Stimulated activated CD8-positive, alpha-beta memory T cell treated with anti-CD3 and anti-CD28 coated beads, Interleukin-2, amount 100 ng/mL, for 1 hour (primary cell): ENCODE results near the gene CIAO2B.
"Not testable (repeated sequence)": the region's sequence is repeated elsewhere in the genome, so short reads cannot be mapped to it uniquely, and the experiment has no call there.

Experiments
- DNase-seq, 2 donors: peaks; one replicate each; pipeline ENCODE4 v3.0.0-alpha.2; 2020; ENCODE audit warnings: low read depth in 2 of 2

The CIAO2B gene

GRCh38 chr16:66903544-66904427 is 30.4 kb downstream of the CIAO2B start:
- DNase-seq: no peak

GRCh38 chr16:66902648-66903543 is 31.3 kb downstream of the CIAO2B start:
- no peak for DNase-seq

DNA sequence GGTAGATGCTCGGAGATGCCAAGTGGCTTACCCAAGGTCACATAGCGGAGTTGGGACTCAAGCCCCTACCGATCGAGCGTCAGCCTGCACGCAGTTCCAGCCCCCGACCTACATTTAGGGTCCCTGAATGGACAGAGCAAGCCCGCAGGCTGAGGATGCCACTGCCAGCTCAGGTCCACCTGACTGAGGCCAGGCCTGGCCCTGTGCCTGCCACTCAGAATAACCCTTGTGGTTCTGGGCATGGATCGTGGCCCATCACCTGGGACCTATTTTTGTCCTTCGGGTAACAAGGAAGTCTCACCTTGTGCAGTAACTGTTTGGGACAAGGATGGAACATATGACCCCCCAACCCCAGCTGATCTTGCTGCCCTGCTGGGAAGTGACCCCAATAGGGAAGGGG is 32.6 kb downstream of the CIAO2B start:
- no peak for DNase-seq

DNA sequence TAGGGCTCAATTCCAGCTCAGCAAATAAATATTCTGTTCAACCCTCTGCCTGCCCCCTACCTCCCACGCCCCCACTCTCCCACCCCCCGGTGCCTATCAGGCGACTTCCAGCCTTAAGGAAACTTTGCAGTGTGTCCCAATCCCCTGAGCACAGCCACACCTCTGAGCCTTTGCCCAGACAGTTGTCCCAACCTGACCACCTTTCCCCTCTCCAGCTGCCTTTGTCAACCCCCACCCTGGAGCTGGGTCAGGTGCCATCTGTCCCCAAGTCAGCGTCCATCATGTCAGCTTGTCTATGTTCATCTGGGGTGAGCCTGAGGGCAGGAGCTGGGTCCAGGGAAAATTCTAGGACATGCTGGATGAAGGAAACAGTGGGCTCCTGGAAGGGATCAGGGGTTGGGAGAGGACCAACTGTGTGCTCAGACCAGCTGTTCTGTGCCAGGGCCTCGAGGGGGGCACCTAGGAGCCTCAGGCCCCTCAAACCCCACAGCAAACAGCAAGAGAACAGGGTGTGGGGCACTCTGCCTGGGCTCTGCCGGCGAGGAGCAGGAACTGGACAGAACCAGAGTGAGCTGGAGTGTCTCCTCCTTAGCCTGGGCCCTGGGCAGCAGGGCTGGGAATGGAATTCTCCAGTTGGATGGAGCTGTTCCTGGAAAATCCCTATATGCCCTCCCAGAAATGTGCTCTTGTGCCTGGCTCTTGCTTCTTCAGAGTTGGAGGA is 33.3 kb downstream of the CIAO2B start:
- DNase-seq: no peak

GRCh38 chr16:66899945-66900710 is 34.1 kb downstream of the CIAO2B start:
- DNase-seq: no peak

- DNase-seq: no peak
Measured at GRCh38 chr16:66899310-66899944, 34.8 kb downstream of the CIAO2B start.

- no peak for DNase-seq
Measured at GRCh38 chr16:66898933-66899309, 35.3 kb downstream of the CIAO2B start.

DNA sequence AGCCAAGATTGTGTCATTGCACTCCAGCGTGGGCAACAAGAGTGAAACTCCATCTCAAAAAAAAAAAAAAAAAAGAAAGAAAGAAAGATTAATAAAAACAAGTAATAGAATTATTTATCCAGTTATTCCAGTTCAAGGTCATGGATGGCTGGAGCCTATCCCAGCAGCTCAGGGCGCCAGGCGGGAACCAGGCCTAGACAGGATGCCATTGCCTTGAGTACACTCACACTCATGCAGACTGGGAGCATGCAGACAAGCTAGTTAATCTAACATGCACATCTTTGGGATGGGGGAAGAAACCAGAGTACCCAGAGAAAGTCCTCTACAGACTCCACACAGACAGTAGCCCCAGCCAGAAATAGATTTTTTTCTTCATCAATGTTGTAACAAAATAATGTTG is 36.0 kb downstream of the CIAO2B start:
- no peak for DNase-seq

GRCh38 chr16:66896682-66897081 is 37.5 kb downstream of the CIAO2B start:
- DNase-seq: not testable (repeated sequence)

DNA sequence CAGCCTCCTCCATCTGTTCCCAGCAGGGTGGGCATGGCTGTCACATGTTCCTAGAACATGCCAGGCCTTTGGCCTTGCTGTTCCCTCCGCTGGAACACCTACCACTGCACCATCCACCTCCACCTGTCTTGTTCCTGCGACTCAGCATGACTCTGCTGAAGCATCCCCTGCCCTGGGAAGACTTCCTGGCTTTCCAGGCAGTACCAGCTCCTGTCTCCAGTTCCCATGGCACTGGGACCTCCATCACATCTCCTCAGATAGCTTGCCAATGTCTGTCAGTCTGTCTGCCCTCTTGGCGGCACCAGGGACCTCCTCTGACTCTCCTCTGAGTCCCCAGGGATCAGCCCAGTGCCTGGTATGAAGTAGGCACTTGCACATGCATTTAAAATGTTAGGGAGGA is 38.2 kb downstream of the CIAO2B start:
- no peak for DNase-seq

DNA sequence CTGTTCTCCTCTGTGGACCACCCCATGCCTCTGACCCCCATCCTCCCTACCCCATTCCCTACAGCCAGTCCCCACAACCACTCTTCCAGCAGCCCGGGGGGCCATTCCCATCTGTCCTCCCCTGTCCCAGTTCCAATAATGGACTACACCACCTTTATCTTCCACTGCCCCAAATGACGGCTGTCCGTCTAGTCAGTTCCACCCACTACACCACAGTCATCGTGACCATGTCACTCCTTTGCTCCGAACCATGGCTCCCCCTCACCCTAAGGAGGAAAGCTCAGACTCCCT is 38.6 kb downstream of the CIAO2B start:
- no peak for DNase-seq

DNA sequence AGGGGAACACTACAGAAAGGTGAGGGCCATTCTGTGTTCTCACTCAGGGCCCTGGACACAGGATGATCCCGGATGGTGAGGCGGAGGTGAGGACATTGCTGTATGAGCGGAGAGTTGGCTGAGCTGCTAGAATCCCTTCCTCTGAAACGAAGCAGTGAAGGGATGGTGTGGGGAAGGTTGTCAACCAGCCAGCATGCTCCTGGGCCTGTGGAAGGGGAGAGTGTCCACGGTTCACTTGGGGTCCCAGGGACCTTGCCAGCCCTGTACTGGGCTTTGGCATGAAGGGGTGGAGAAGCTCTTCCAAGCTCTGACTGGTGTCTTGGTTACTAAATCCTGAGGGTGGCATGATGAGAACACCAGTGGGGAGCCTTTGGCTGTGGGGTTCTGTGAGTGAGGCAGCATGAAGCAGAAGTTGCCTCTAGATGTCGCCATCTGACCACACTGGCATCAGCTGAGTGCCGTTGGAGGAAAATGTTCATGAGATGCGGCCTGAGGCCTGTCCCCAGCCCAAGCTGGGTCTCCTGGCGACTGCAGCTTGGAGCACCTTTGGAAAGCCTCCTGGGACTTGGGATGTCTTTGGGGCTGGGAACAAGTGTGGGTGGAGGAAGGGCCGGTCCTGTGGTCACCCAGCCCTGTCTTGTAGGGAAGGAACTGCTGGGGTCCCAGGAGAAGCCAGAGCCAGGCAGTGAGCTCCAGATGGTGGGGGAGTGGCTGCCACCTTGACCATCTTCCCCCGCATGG is 39.1 kb downstream of the CIAO2B start:
- peak in 1 of 2 donors; percentile 31 for DNase-seq

GRCh38 chr16:66894055-66894454 is 40.1 kb downstream of the CIAO2B start:
- no peak for DNase-seq

GRCh38 chr16:66891797-66892196 is 42.4 kb downstream of the CIAO2B start:
- no peak for DNase-seq

GRCh38 chr16:66891360-66891759 is 42.8 kb downstream of the CIAO2B start:
- no peak for DNase-seq

DNA sequence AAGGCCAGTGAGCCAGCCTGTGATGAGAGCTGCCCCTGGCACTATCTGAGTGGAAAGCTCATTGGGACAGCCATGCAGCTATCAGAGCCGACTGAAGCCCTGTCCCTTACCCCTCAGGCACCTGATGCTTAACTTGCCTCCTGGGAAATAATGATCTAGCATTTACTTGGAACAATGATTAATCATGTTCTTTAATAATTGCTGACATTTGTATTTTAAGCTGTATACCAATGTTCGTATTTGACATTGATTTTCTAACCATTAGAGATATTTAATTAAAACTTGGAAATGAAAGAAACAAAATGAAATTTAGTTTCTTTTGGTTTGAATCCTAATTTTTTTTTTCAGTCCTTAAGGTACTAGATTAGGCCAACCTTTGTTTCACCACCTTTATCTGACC is 43.4 kb downstream of the CIAO2B start:
- DNase-seq: no peak

DNA sequence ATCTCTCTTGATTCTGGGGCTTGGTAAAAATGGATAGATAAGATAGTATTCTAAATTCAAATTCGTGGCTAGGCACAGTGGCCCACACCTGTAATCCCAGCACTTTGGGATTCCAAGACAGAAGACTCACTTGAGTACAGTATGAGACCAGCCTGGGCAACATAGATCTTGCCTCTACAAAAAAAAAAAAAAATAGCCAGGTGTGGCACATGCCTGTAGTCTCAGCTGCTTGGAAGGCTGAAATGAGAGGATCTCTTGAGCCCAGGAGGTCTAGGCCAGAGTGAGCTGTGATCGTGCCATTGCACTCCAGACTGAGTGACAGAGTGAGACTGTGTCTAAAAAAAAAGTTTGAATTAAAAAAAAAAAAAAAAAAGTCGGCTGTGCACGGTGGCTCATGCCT is 44.6 kb downstream of the CIAO2B start:
- no peak for DNase-seq

DNA sequence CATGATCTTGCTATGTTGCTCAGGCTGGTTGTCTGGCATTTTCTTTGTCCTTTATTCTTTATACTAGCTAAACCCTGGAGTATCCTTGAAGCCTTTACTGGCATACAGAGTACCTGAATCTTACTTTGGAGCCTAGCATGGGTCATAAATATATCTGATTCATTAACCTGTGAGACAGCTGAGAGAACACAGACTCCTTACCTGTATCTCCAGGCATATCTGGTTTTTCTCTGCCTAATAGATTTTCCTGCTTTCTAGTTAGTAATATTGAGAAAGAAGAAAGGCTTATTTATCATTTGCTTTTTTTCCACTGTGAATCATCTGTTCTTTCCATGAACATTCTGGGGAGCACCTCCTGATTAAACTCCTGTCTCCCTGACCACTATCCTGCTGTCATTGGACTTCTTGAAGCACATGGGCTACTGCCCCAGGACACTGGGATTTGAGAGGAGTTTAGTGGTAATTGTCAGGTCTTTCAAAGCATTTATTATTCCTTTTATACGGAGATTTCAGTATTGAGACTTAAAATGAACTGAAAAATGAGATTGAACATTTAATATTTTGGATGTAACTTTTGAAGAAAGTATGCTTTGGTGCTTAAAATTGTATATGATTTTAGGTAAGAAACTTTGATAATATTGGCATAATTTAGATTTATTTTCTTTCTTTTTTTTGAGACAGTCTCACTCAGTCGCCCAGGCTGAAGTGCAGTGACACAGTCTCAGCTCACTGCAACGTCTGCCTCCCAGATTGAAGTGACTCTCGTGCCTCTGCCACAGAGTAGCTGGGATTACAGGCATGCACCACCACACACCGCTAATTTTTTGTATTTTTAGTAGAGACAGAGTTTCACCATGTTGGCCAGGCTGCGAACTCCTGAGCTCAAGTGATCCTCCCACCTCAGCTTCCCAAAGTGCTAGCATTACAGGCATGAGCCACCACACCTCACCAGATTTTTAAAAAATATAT is 45.3 kb downstream of the CIAO2B start:
- no peak for DNase-seq

GRCh38 chr16:66886914-66887313 is 47.3 kb downstream of the CIAO2B start:
- no peak for DNase-seq
